Measurements from ENCODE around the gene PLA2G5. TPM values are rescaled to one million over a fixed set of nuclear protein-coding genes. Genes with fewer than 3 reads are reported as not detected.

PLA2G5 gene
- total RNA-seq, 2 donors from 2014 or later: not detected

DNA sequence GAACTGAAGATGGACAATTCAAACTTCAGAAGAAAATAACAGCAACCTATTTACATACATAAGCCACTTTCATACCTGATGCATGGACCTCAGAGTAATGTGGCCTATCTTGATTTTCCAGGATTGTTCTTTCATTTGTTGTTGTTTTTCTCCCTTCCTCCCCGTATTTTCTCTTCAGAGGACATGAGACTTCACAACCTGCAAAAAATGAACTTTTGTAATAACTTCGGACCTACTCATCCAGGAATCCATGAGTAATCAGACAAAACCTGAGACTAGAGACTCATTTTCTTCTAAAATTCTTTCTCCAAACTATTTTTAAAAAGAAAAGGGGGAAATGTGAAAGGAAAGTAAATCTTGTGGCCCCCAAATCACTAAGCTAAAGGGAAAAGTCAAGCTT lies 17.6 kb upstream of the PLA2G5 start:
- no peak for DNase-seq
- Histone ChIP-seq H3K9me3 (ENCODE audit: control insufficient read depth, low read length) (peaks cover 67% of the 10 kb centered on the region), H3K36me3 (ENCODE audit: control insufficient read depth, insufficient read depth, low read length) (no peaks in the 10 kb centered on the region), H3K4me1 (ENCODE audit: control insufficient read depth, insufficient read depth, low read length) (no peaks in the 10 kb centered on the region), H3K9ac (ENCODE audit: extremely low read depth, low read length, poor library complexity, severe bottlenecking) (no peak overlapping the region), H3K27me3 (ENCODE audit: control insufficient read depth, insufficient read depth, low read length, poor library complexity, severe bottlenecking) (no peaks in the 10 kb centered on the region), H3K4me3 (ENCODE audit: low read length) (peak overlapping the region; percentile 45), H3K27ac (ENCODE audit: low read depth, low read length) (no peak overlapping the region)
- TF ChIP-seq, protein P1, sequence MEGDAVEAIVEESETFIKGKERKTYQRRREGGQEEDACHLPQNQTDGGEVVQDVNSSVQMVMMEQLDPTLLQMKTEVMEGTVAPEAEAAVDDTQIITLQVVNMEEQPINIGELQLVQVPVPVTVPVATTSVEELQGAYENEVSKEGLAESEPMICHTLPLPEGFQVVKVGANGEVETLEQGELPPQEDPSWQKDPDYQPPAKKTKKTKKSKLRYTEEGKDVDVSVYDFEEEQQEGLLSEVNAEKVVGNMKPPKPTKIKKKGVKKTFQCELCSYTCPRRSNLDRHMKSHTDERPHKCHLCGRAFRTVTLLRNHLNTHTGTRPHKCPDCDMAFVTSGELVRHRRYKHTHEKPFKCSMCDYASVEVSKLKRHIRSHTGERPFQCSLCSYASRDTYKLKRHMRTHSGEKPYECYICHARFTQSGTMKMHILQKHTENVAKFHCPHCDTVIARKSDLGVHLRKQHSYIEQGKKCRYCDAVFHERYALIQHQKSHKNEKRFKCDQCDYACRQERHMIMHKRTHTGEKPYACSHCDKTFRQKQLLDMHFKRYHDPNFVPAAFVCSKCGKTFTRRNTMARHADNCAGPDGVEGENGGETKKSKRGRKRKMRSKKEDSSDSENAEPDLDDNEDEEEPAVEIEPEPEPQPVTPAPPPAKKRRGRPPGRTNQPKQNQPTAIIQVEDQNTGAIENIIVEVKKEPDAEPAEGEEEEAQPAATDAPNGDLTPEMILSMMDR (conservative IDR thresholded peaks at IDR 0.05): no peak
- 70 to 89% methylated on average over 1 to 2 of the region's 2 CpGs for WGBS, 2 experiments (ENCODE audit: insufficient coverage in 1 of 2, insufficient read length in 1 of 2)
- H3K9me3 Mint-ChIP-seq: peaks cover 67% of the 10 kb centered on the region
- no peaks in the 10 kb centered on the region for H3K4me1 Mint-ChIP-seq
- no peak overlapping the region for H3K27ac Mint-ChIP-seq
- H3K4me3 Mint-ChIP-seq: no peak overlapping the region
- peaks cover 7% of the 10 kb centered on the region for H3K36me3 Mint-ChIP-seq (ENCODE audit: low read depth)
- H3K27me3 Mint-ChIP-seq (ENCODE audit: insufficient read depth): no peaks in the 10 kb centered on the region

DNA sequence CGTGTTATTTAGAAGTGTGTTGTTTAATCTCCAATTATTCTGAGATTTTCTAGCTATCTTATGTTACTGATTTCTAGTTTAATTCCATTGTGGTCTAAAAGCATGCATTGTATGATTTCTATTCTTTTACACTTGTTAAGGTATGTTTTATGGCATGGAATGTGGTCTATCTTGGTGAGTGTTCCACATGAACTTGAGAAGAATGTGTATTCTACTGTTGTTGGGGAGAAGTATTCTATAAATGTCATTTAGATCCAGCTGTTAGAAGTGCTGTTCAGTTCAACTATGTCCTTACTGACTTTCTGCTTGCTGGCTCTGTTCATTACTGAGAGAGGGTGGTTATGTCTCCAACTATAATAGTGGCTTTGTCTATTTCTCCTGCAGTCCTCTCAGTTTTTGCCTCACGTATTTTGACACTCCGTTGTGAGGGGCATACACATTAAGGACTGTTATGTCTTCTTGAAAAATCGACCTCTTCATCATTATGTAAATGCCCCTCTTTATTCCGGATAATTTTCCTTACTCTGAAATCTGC lies 12.0 kb upstream of the PLA2G5 start:
- H3K9me3 Mint-ChIP-seq: peaks cover 31% of the 10 kb centered on the region
- Histone ChIP-seq H3K27me3 (ENCODE audit: control insufficient read depth, insufficient read depth, low read length, poor library complexity, severe bottlenecking) (no peaks in the 10 kb centered on the region), H3K9me3 (ENCODE audit: control insufficient read depth, low read length) (peaks cover 17% of the 10 kb centered on the region), H3K9ac (ENCODE audit: extremely low read depth, low read length, poor library complexity, severe bottlenecking) (no peak overlapping the region), H3K4me3 (ENCODE audit: low read length) (no peak overlapping the region), H3K4me1 (ENCODE audit: control insufficient read depth, insufficient read depth, low read length) (no peaks in the 10 kb centered on the region), H3K27ac (ENCODE audit: low read depth, low read length) (no peak overlapping the region), H3K36me3 (ENCODE audit: control insufficient read depth, insufficient read depth, low read length) (no peaks in the 10 kb centered on the region)
- H3K36me3 Mint-ChIP-seq (ENCODE audit: low read depth): peaks cover under 1% of the 10 kb centered on the region
- H3K27ac Mint-ChIP-seq: no peak overlapping the region
- no peak for DNase-seq
- no peak overlapping the region for H3K4me3 Mint-ChIP-seq
- H3K4me1 Mint-ChIP-seq: no peaks in the 10 kb centered on the region
- WGBS, 2 experiments (ENCODE audit: insufficient coverage in 1 of 2, insufficient read length in 1 of 2): 85 to 100% methylated on average over 2 to 5 of the region's 5 CpGs
- TF ChIP-seq, protein P1 (conservative IDR thresholded peaks at IDR 0.05): no peak
- no peaks in the 10 kb centered on the region for H3K27me3 Mint-ChIP-seq (ENCODE audit: insufficient read depth)

DNA sequence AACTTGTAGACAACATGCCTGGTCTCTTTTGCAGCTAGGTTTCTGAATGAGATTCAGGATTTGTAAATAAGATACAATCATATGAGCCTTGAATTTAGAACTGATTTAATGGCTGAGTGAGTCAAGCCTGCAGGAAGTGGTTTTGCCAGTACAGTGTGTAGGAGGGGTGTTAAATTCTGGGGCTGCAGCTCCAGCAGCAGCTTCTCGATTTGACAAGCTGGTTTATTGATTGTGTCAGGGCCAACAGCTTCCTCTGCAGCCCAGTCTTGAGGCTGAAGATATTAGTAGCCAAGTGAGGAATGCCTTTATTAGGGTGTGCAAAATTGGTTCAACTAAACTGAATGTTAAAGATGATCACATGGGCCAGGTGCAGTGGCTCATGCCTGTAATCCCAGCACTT lies 11.5 kb upstream of the PLA2G5 start:
- Histone ChIP-seq H3K27ac (ENCODE audit: low read depth, low read length) (no peak overlapping the region), H3K36me3 (ENCODE audit: control insufficient read depth, insufficient read depth, low read length) (no peaks in the 10 kb centered on the region), H3K9ac (ENCODE audit: extremely low read depth, low read length, poor library complexity, severe bottlenecking) (no peak overlapping the region), H3K4me3 (ENCODE audit: low read length) (no peak overlapping the region), H3K9me3 (ENCODE audit: control insufficient read depth, low read length) (peaks cover 13% of the 10 kb centered on the region), H3K4me1 (ENCODE audit: control insufficient read depth, insufficient read depth, low read length) (no peaks in the 10 kb centered on the region), H3K27me3 (ENCODE audit: control insufficient read depth, insufficient read depth, low read length, poor library complexity, severe bottlenecking) (no peaks in the 10 kb centered on the region)
- Mint-ChIP-seq H3K9me3 (peaks cover 26% of the 10 kb centered on the region), H3K4me1 (no peaks in the 10 kb centered on the region), H3K36me3 (ENCODE audit: low read depth) (no peaks in the 10 kb centered on the region), H3K4me3 (no peak overlapping the region), H3K27ac (no peak overlapping the region), H3K27me3 (ENCODE audit: insufficient read depth) (no peaks in the 10 kb centered on the region)
- no peak for DNase-seq
- TF ChIP-seq, protein P1 (conservative IDR thresholded peaks at IDR 0.05): no peak
- 79% methylated on average over 1 of the region's 1 CpG; no CpG with 5 or more reads in 1 of the 2 experiments for WGBS, 2 experiments (ENCODE audit: insufficient coverage in 1 of 2, insufficient read length in 1 of 2)

Measured in endodermal cell (in vitro differentiated cells).